Mesothelial cell of epicardium (in vitro differentiated cells): ENCODE data around the gene MIS18BP1. TPM values are rescaled to one million over a fixed set of nuclear protein-coding genes. Genes with fewer than 3 reads are reported as not detected.
"Not testable (repeated sequence)": the region's sequence is repeated elsewhere in the genome, so short reads cannot be mapped to it uniquely, and the experiment has no call there.

ENCODE experiments used
- DNase-seq, 2 experiments: peaks; one replicate each; pipeline ENCODE4 v3.0.0; 2021; ENCODE audit warnings: low spot score in 2 of 2; ENCODE audit not compliant: unreplicated experiment in 2 of 2
- H3K27ac Mint-ChIP-seq: 2 replicates; pipeline ENCODE4 v1.8.0; 2021; ENCODE audit warnings: mixed read lengths
- H3K27me3 Mint-ChIP-seq: 2 replicates; pipeline ENCODE4 v1.8.0; 2021; ENCODE audit warnings: low read depth, mixed read lengths
- H3K36me3 Mint-ChIP-seq: 2 replicates; pipeline ENCODE4 v1.8.0; 2021; ENCODE audit warnings: mixed read lengths
- H3K4me1 Mint-ChIP-seq: 2 replicates; pipeline ENCODE4 v1.8.0; 2021; ENCODE audit warnings: mixed read lengths
- H3K4me3 Mint-ChIP-seq: 2 replicates; pipeline ENCODE4 v1.8.0; 2021; ENCODE audit warnings: mild to moderate bottlenecking, moderate library complexity, mixed read lengths
- H3K9me3 Mint-ChIP-seq: 2 replicates; pipeline ENCODE4 v1.8.0; 2021; ENCODE audit warnings: mixed read lengths
- total RNA-seq: library from RNA; stranded (reverse); gene quantifications from 3 replicates; pipeline ENCODE4 v1.2.1, GENCODE V29; 2021
- TF ChIP-seq, protein P1 (sequence below): fragments of 200-600 bp; sonication (generic); IDR thresholded peaks from one replicate; pipeline ENCODE4 v1.5.0; 2021; ENCODE audit warnings: antibody characterized with exemption; ENCODE audit not compliant: unreplicated experiment

MIS18BP1 gene
- total RNA-seq, 1 donor from 2014 or later: 42.0 TPM

DNA sequence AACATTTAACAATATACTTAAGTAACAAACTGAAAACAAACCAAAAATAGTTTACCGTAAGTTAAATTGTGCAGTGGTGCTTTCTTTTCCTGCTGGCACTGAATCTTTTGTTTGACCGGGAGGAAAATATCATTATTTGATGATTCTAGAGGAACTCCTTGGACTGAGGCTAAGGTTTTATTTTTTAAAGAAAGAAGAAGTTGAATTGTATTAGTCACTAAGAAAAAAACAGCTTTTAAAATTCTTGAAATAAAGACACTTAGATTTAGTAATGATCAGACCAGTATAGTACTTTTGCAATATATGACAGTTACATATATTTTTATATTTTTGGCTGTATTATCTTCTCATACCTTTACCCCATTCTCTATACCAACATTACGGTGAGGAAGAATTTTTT, 10.3 kb downstream of the MIS18BP1 start:
- Mint-ChIP-seq H3K9me3 (no peaks in the 10 kb centered on the region), H3K27me3 (no peaks in the 10 kb centered on the region), H3K36me3 (peaks cover 8% of the 10 kb centered on the region), H3K4me1 (no peaks in the 10 kb centered on the region), H3K4me3 (no peak overlapping the region), H3K27ac (no peak overlapping the region)
- no peak for DNase-seq
- TF ChIP-seq, protein P1, sequence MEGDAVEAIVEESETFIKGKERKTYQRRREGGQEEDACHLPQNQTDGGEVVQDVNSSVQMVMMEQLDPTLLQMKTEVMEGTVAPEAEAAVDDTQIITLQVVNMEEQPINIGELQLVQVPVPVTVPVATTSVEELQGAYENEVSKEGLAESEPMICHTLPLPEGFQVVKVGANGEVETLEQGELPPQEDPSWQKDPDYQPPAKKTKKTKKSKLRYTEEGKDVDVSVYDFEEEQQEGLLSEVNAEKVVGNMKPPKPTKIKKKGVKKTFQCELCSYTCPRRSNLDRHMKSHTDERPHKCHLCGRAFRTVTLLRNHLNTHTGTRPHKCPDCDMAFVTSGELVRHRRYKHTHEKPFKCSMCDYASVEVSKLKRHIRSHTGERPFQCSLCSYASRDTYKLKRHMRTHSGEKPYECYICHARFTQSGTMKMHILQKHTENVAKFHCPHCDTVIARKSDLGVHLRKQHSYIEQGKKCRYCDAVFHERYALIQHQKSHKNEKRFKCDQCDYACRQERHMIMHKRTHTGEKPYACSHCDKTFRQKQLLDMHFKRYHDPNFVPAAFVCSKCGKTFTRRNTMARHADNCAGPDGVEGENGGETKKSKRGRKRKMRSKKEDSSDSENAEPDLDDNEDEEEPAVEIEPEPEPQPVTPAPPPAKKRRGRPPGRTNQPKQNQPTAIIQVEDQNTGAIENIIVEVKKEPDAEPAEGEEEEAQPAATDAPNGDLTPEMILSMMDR: no peak

GRCh38 chr14:45238988-45239387, 14.0 kb downstream of the MIS18BP1 start:
- H3K27ac Mint-ChIP-seq: no peak overlapping the region
- TF ChIP-seq, protein P1: no peak
- no peaks in the 10 kb centered on the region for H3K9me3 Mint-ChIP-seq

GRCh38 chr14:45227566-45227965, 25.4 kb downstream of the MIS18BP1 start:
- Mint-ChIP-seq H3K4me3 (no peak overlapping the region), H3K27me3 (no peaks in the 10 kb centered on the region), H3K4me1 (no peaks in the 10 kb centered on the region), H3K9me3 (peaks cover 4% of the 10 kb centered on the region), H3K27ac (no peak overlapping the region), H3K36me3 (peaks cover 40% of the 10 kb centered on the region)
- DNase-seq: no peak
- TF ChIP-seq, protein P1: no peak

More at GRCh38 chr14:45238988-45239387, 14.0 kb downstream of the MIS18BP1 start:
- Mint-ChIP-seq H3K27me3 (no peaks in the 10 kb centered on the region), H3K4me1 (no peaks in the 10 kb centered on the region), H3K36me3 (peaks cover 14% of the 10 kb centered on the region), H3K4me3 (no peak overlapping the region)
- no peak for DNase-seq

DNA sequence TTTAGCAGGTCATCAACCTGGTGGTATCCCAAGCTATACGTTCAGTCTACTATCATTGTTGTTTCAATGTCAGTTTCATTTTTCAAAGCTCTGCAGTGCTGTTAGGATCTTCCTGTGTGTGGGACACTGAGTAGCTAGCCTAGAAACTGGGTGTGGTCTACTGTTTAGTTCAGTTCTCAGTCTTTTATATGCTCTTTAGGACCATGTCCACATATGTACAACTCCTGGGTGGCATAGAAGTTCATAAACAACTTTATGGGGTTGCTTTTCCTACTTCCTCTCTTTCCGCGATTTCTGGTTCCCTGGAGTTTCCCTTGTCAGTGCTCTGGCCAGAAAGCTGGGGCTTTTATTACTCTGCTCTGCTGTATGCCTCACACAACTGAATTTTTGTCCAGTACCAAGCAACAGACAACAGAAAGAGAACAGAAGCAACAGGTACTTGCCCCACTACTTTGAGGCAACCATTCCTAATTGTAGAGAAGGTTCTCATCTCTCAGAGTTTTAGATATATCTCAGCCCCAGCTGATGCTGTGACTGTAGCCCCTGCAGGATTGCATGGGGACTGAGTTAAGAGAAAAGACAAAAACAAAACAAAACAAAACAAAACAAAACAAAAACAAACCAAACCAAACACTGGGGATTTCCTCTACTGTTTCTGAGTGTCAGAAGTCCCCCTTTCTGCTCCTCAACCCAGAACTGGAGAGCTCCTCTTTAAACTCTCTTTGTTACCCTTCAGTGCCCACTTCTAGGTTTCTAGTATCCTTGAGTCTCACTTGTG, 30.3 kb downstream of the MIS18BP1 start:
- TF ChIP-seq, protein P1: no peak

GRCh38 chr14:45214341-45214740, 38.7 kb downstream of the MIS18BP1 start:
- peaks cover 36% of the 10 kb centered on the region for H3K36me3 Mint-ChIP-seq
- not testable (repeated sequence) for DNase-seq, H3K27me3 Mint-ChIP-seq, H3K9me3 Mint-ChIP-seq, H3K4me3 Mint-ChIP-seq, H3K27ac Mint-ChIP-seq
- H3K4me1 Mint-ChIP-seq: peaks cover 13% of the 10 kb centered on the region

More for the DNA sequence above, 30.3 kb downstream of the MIS18BP1 start:
- Mint-ChIP-seq H3K27ac (no peak overlapping the region), H3K36me3 (peaks cover 42% of the 10 kb centered on the region), H3K27me3 (no peaks in the 10 kb centered on the region), H3K9me3 (peaks cover 4% of the 10 kb centered on the region), H3K4me3 (no peak overlapping the region), H3K4me1 (no peaks in the 10 kb centered on the region)
- DNase-seq: no peak

DNA sequence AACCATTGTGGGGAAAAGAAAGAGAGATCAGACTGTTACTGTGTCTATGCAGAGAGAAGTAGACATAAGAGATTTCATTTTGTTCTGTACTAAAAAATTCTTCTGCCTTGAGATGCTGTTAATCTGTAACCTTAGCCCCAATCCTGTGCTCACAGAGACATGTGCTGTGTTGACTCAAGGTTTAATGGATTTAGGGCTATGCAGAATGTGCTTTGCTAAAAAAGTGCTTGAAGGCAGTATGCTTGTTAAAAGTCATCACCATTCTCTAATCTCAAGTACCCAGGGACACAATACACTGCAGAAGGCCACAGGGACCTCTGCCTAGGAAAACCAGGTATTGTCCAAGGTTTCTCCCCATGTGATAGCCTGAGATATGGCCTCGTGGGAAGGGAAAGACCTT, 39.3 kb downstream of the MIS18BP1 start:
- not testable (repeated sequence) for H3K27ac Mint-ChIP-seq, H3K9me3 Mint-ChIP-seq, DNase-seq, H3K4me3 Mint-ChIP-seq, H3K27me3 Mint-ChIP-seq
- peaks cover 36% of the 10 kb centered on the region for H3K36me3 Mint-ChIP-seq
- H3K4me1 Mint-ChIP-seq: peaks cover 13% of the 10 kb centered on the region
